GM12878 (cell line): ENCODE measurements around the gene MEN1. TPM values are rescaled to one million over a fixed set of nuclear protein-coding genes. Genes with fewer than 3 reads are reported as not detected.
"Not testable (repeated sequence)": the region's sequence is repeated elsewhere in the genome, so short reads cannot be mapped to it uniquely, and the experiment has no call there.

Source experiments
- ATAC-seq: fragments of 200-7000 bp; cut with Tn5 transposase; 3 replicates; pipeline ENCODE4 v1.9.1; 2020; ENCODE audit warnings: mild to moderate bottlenecking, moderate library complexity
- BruUV-seq: library from RNA; stranded (reverse); fragments of 400-500 nt; replicated peaks from 2 replicates; lab custom pipeline; 2021; lab: Mats Ljungman, UMichigan
- CTCF ChIA-PET: fragments of 300-600 bp; sonication (Branson Sonifier 250); formaldehyde crosslinking; extraction: SDS; loops from one replicate; lab custom pipeline; 2021; ENCODE audit warnings: inconsistent platforms; lab: Yijun Ruan, JAX
- POLR2A ChIA-PET: fragments of 350-600 bp; formaldehyde crosslinking; extraction: SDS; loops from one replicate; lab custom pipeline; 2021; ENCODE audit warnings: inconsistent platforms; lab: Charles Lee
- RAD21 ChIA-PET: fragments of 300-600 bp; sonication (Branson Sonifier 250); formaldehyde crosslinking; loops from one replicate; lab custom pipeline; 2023; ENCODE audit warnings: antibody characterized with exemption; ENCODE audit not compliant: unreplicated experiment; lab: Charles Lee
- SMC1A ChIA-PET: fragments of 300-600 bp; sonication (Branson Sonifier 250); formaldehyde crosslinking; loops from one replicate; lab custom pipeline; 2023; ENCODE audit not compliant: unreplicated experiment, uncharacterized antibody; lab: Charles Lee
- DNase-seq: peaks from one replicate; pipeline ENCODE4 v3.0.0-alpha.2; 2011; ENCODE audit warnings: low read depth, low spot score
- FAIRE-seq: peaks from 3 replicates; lab custom pipeline; 2011; peaks lifted over from hg19 to GRCh38; lab: Jason Lieb, UNC
- H2AFZ ChIP-seq: 2 replicates; pipeline ENCODE4 v1.6.0; 2011; ENCODE audit warnings: low read depth, low read length, control low read depth; ENCODE audit not compliant: control insufficient read depth
- H3K27ac ChIP-seq: 2 replicates; pipeline ENCODE4 v1.5.1; 2011; ENCODE audit warnings: control low read depth; ENCODE audit not compliant: control insufficient read depth, insufficient read depth
- H3K27me3 ChIP-seq, 2 experiments: replicated peaks in 1 of 2; 2 replicates each; pipeline versions ENCODE4 v1.6.0 to v1.6.1; 2011; ENCODE audit warnings: low read length in 1 of 2; ENCODE audit not compliant: control insufficient read depth in 2 of 2, insufficient read depth in 2 of 2
- H3K36me3 ChIP-seq, 2 experiments: 2 replicates each; pipeline ENCODE4 v1.5.1; 2011; ENCODE audit warnings: low read length in 1 of 2; ENCODE audit not compliant: control insufficient read depth in 2 of 2, insufficient read depth in 2 of 2
- H3K4me1 ChIP-seq: 2 replicates; pipeline ENCODE4 v1.6.1; 2011; ENCODE audit warnings: mild to moderate bottlenecking, low read length, moderate library complexity, mixed read lengths; ENCODE audit not compliant: control insufficient read depth, insufficient read depth
- H3K4me2 ChIP-seq: 2 replicates; pipeline ENCODE4 v1.6.0; 2011; ENCODE audit warnings: control low read depth; ENCODE audit not compliant: control insufficient read depth, insufficient read depth
- H3K4me3 ChIP-seq: fragments of 200-600 bp; sonication (generic); 2 replicates; pipeline ENCODE4 v1.5.1; 2016
- H3K79me2 ChIP-seq: 2 replicates; pipeline ENCODE4 v1.6.0; 2011; ENCODE audit warnings: low read length; ENCODE audit not compliant: control insufficient read depth, insufficient read depth
- H3K9ac ChIP-seq: 2 replicates; pipeline ENCODE4 v1.8.0; 2011; ENCODE audit warnings: low read length, control low read depth, mixed read lengths; ENCODE audit not compliant: control insufficient read depth, insufficient read depth
- H3K9me3 ChIP-seq: replicated peaks from 3 replicates; pipeline ENCODE4 v1.5.1; 2011; ENCODE audit warnings: mild to moderate bottlenecking, low read length; ENCODE audit not compliant: control insufficient read depth, insufficient read depth
- H4K20me1 ChIP-seq: 2 replicates; pipeline ENCODE4 v1.6.0; 2011; ENCODE audit not compliant: control insufficient read depth, insufficient read depth
- BACH1 ChIP-seq: fragments of 450-650 bp; IDR thresholded peaks from 2 replicates; pipeline ENCODE4 v1.6.1; 2017; ENCODE audit warnings: mild to moderate bottlenecking, borderline replicate concordance
- HDAC2 ChIP-seq: fragments of 200-600 bp; sonication (generic); IDR thresholded peaks from 2 replicates; pipeline ENCODE4 v1.6.1; 2017
- IKZF2 ChIP-seq, 2 experiments: fragments of 450-650 bp; IDR thresholded peaks; 2 replicates each; pipeline ENCODE4 v1.6.1; 2017; ENCODE audit warnings: mild to moderate bottlenecking in 2 of 2, moderate library complexity in 2 of 2
- JUNB ChIP-seq: IDR thresholded peaks from 2 replicates; pipeline ENCODE4 v1.6.1; 2016; ENCODE audit warnings: antibody characterized with exemption, mild to moderate bottlenecking
- SMC3 ChIP-seq: IDR thresholded peaks from 2 replicates; pipeline ENCODE4 v1.6.1; 2011; ENCODE audit warnings: low read length, improper control_type of control experiment, borderline replicate concordance
- WGBS: methylation state at CpG from one replicate; pipeline ENCODE4 v1.1.6; 2016; ENCODE audit warnings: low lambda C conversion rate; ENCODE audit not compliant: insufficient replicate concordance, insufficient coverage; ENCODE audit errors: missing lambda C conversion rate; 5-methylcytosine and 5-hydroxymethylcytosine counted together
- in situ Hi-C: fragments of 300-500 bp; cut with MboI; formaldehyde crosslinking; loops from 9 replicates; pipeline ENCODE4 v1.14.3; 2018; ENCODE audit warnings: mixed read lengths
- intact Hi-C: fragments of 100-400 bp; cut with micrococcal nuclease; formaldehyde crosslinking; loops from one replicate; pipeline ENCODE4 v1.14.2; 2022; ENCODE audit not compliant: unreplicated experiment
- polyA plus RNA-seq, 11 experiments: library from polyadenylated mRNA; depleted of rRNA in 4 of 11; unstranded in 6 of 11; stranded (reverse) in 5 of 11; fragments of >200 nt; fragmentation: Nextera tagmentation in 4 of 11; fragmentation: Illumina TruSeq in 1 of 11; extraction: Ambion mirVana in 4 of 11; extraction: Trizol in 1 of 11; gene quantifications; 1 replicate in 1 of 11; 2 replicates in 10 of 11; pipeline versions ENCODE4 v1.2.1 to v1.2.3, GENCODE V29; 2011 to 2016; ENCODE audit warnings: inconsistent platforms in 2 of 11, missing spikeins in 2 of 11, low read depth in 1 of 11
- total RNA-seq, 4 experiments: library from RNA; depleted of rRNA in 3 of 4; stranded (reverse); fragments of >200 nt in 3 of 4; fragmentation: Illumina TruSeq in 1 of 4; extraction: Trizol in 1 of 4; gene quantifications; 2 replicates each; pipeline versions ENCODE4 v1.2.1 to v1.2.3, GENCODE V29; 2013 to 2021
- TF ChIP-seq, protein P1 (sequence below): fragments of 450-650 bp; IDR thresholded peaks from 2 replicates; pipeline ENCODE4 v1.6.1; 2017; ENCODE audit warnings: mild to moderate bottlenecking, moderate library complexity

Gene MEN1
- total and polyA plus RNA-seq, 10 of the 15 experiments (the other 5 are each of a cell fraction or from before 2014, with no cell fraction given), result 2.5 to 39.7 (median 20.7) TPM

DNA sequence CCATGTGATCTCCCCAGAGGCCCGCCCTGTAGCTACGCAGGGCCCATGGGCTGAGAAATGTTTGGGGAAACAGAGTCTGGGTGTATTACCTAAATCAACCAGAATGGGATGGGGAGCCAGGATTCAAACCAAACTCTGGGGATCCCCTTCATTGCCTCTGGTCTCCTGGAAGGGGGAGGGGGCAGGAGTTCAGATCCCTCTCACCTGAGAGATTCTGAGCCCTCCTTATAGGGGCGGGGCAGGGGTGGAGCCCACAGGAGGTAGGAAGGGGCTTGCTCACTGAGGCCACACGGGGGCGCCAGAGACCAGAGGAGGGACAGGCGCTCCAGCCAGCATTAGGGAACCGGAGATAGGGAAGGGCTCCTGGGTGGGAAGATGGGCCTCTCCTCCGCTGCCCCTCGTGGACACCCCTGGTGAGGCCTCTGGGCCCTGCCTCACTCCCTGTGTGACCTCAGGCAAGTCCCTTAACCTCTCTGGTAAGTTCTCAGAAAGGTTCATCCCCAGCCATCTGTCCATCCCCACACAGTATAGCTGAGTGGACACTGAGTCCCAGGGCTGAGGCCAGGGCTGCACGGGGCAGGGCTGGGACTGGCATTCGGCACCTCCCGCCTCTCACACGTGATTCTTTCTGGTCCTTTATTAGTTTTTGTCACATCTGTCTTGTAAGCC is 36.8 kb upstream of the MEN1 start (continued):
- TF ChIP-seq, protein P1, sequence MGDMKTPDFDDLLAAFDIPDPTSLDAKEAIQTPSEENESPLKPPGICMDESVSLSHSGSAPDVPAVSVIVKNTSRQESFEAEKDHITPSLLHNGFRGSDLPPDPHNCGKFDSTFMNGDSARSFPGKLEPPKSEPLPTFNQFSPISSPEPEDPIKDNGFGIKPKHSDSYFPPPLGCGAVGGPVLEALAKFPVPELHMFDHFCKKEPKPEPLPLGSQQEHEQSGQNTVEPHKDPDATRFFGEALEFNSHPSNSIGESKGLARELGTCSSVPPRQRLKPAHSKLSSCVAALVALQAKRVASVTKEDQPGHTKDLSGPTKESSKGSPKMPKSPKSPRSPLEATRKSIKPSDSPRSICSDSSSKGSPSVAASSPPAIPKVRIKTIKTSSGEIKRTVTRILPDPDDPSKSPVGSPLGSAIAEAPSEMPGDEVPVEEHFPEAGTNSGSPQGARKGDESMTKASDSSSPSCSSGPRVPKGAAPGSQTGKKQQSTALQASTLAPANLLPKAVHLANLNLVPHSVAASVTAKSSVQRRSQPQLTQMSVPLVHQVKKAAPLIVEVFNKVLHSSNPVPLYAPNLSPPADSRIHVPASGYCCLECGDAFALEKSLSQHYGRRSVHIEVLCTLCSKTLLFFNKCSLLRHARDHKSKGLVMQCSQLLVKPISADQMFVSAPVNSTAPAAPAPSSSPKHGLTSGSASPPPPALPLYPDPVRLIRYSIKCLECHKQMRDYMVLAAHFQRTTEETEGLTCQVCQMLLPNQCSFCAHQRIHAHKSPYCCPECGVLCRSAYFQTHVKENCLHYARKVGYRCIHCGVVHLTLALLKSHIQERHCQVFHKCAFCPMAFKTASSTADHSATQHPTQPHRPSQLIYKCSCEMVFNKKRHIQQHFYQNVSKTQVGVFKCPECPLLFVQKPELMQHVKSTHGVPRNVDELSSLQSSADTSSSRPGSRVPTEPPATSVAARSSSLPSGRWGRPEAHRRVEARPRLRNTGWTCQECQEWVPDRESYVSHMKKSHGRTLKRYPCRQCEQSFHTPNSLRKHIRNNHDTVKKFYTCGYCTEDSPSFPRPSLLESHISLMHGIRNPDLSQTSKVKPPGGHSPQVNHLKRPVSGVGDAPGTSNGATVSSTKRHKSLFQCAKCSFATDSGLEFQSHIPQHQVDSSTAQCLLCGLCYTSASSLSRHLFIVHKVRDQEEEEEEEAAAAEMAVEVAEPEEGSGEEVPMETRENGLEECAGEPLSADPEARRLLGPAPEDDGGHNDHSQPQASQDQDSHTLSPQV, result 0 out of 2 replicates have a peak, but pooled peaks have one; percentile 19
- TF ChIP-seq SMC3 (peak; percentile 95), IKZF2 (IDR thresholded peaks at IDR 0.05) (peak; percentile 79 to 81), BACH1 (no peak), JUNB (no peak), HDAC2 (no peak)

DNA sequence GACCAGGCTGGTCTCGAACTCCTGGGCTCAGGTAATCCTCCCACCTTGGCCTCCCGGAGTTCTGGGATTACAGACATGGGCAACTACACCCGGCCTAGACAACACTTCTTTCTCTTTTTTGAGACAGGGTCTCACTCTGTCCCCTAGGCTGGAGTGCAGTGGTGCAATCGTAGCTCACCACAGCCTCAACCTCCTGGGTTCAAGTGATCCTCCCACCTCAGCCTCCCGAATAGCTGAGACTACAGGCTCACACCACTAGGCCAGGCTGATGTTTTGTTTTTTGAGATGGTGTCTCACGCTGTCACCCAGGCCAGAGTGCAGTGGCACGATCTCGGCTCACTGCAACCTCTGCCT is 35.4 kb upstream of the MEN1 start:
- H2AFZ ChIP-seq, FAIRE-seq, H3K4me2 ChIP-seq, DNase-seq, H3K4me3 ChIP-seq, H3K27me3 ChIP-seq, BruUV-seq, H3K36me3 ChIP-seq, H3K79me2 ChIP-seq, H3K9me3 ChIP-seq, ATAC-seq, H3K9ac ChIP-seq, H3K27ac ChIP-seq, H4K20me1 ChIP-seq: not testable (repeated sequence)
- H3K4me1 ChIP-seq, result peaks cover 41% of the 10 kb centered on the region
- RAD21 ChIA-PET, result interaction anchor here (0.6 to 12.9 kb wide), 5 partner anchors 19 to 514 kb away, joined by 3 to 316 read pairs (median 3); no protein-coding TSS in a partner anchor
- POLR2A ChIA-PET, result interaction anchor here (0.5 to 12.2 kb wide), 3 partner anchors 18 to 54 kb away, joined by 3 to 232 read pairs (median 3); no protein-coding TSS in a partner anchor
- in situ Hi-C loops, result loop anchor here (5.0 kb wide), 1 partner anchor 47 kb away; no protein-coding TSS in a partner anchor
- CTCF ChIA-PET, result interaction anchor here (0.6 to 28.8 kb wide), 18 partner anchors 18 to 487 kb away, joined by 3 to 1208 read pairs (median 4); partner anchors contain the start of genes ARL2, BATF2, EHD1 and FAU
- SMC1A ChIA-PET, result interaction anchor here (1.3 to 12.7 kb wide), 6 partner anchors 18 to 166 kb away, joined by 3 to 306 read pairs (median 30); partner anchors contain the start of gene BATF2
- 87% methylated on average over 8 of the region's 8 CpGs for WGBS
- intact Hi-C loops, result loop anchor here (2.0 to 10.0 kb wide), 3 partner anchors 169 to 409 kb away; partner anchors contain the start of genes ARL2 and ZNHIT2
